Left forelimb (tissue), 1 donor: ENCODE data around the gene ORAI3.

Experiments used
- DNase-seq: peaks from one replicate; pipeline ENCODE4 v3.0.0-alpha.2; 2018; ENCODE audit warnings: low spot score

The ORAI3 gene

GRCh38 chr16:30948667-30949649 lies at the start of gene ORAI3:
ORAI3 (plus strand) TSS chr16:30949068; CDS start chr16:30949290, 222 bp downstream.
- DNase-seq: peak; percentile 81

GRCh38 chr16:30899794-30900193 lies 49.1 kb upstream of the ORAI3 start:
- no peak for DNase-seq

GRCh38 chr16:30900588-30900987 lies 48.3 kb upstream of the ORAI3 start:
- no peak for DNase-seq

GRCh38 chr16:30901201-30902028 lies 47.5 kb upstream of the ORAI3 start:
- no peak for DNase-seq

GRCh38 chr16:30902029-30902972 lies 46.6 kb upstream of the ORAI3 start:
- peak; percentile 87 for DNase-seq

- no peak for DNase-seq
Measured at GRCh38 chr16:30903002-30903401, 45.9 kb upstream of the ORAI3 start.

GRCh38 chr16:30903596-30903995 lies 45.3 kb upstream of the ORAI3 start:
- no peak for DNase-seq

- DNase-seq: no peak
Measured at GRCh38 chr16:30904114-30904780, 44.6 kb upstream of the ORAI3 start.

GRCh38 chr16:30907064-30907463 lies 41.8 kb upstream of the ORAI3 start:
- no peak for DNase-seq

- DNase-seq: peak; percentile 25
Measured at GRCh38 chr16:30910427-30911029, 38.3 kb upstream of the ORAI3 start.

GRCh38 chr16:30912794-30913412 lies 36.0 kb upstream of the ORAI3 start:
- DNase-seq: peak; percentile 38

- no peak for DNase-seq
Measured at GRCh38 chr16:30914830-30915229, 34.0 kb upstream of the ORAI3 start.

- DNase-seq: no peak
Measured at GRCh38 chr16:30918614-30919013, 30.3 kb upstream of the ORAI3 start.

- no peak for DNase-seq
Measured at GRCh38 chr16:30920891-30921290, 28.0 kb upstream of the ORAI3 start.

- no peak for DNase-seq
Measured at GRCh38 chr16:30921459-30921747, 27.5 kb upstream of the ORAI3 start.

GRCh38 chr16:30921748-30922419 lies 27.0 kb upstream of the ORAI3 start:
- peak; percentile 97 for DNase-seq

- DNase-seq: peak; percentile 99
Measured at GRCh38 chr16:30922420-30922959, 26.4 kb upstream of the ORAI3 start.

- peak; percentile 100 for DNase-seq
Measured at GRCh38 chr16:30922960-30923535, 25.8 kb upstream of the ORAI3 start.

GRCh38 chr16:30923554-30924075 lies 25.3 kb upstream of the ORAI3 start, which contains the start of gene FBXL19:
FBXL19 (plus strand) TSS chr16:30923572; CDS start chr16:30925755, 2,183 bp downstream.
- DNase-seq: no peak
